Fibroblast of pulmonary artery (primary cell): ENCODE results near the gene EIF5A.

Experiments
- DNase-seq: peaks from one replicate; pipeline ENCODE4 v3.0.0-alpha.2; 2010; ENCODE audit warnings: low read depth
- H3K4me3 ChIP-seq: replicated peaks from 2 replicates; pipeline ENCODE4 v1.5.1; 2011; ENCODE audit warnings: low read depth, mild to moderate bottlenecking, control low read depth, low read length, moderate library complexity
- CTCF ChIP-seq: IDR thresholded peaks from 2 replicates; pipeline ENCODE4 v1.5.1; 2011; ENCODE audit warnings: mild to moderate bottlenecking, control low read depth, low read length, inconsistent platforms; ENCODE audit errors: missing control alignments

The EIF5A gene

GRCh38 chr17:7281074-7281952, 26.1 kb upstream of the EIF5A start, which contains the start of gene SLC2A4:
Gene SLC2A4 (plus strand): TSS chr17:7281718. CDS start chr17:7281935, 217 bp downstream.
- peak; percentile 95 for DNase-seq
- no peak for TF ChIP-seq CTCF
- H3K4me3 ChIP-seq, result peak within 1 kb of the TSS; percentile 51

- no peak for DNase-seq
- peak overlapping the region; percentile 51 for H3K4me3 ChIP-seq
- TF ChIP-seq CTCF, result no peak
Observed at GRCh38 chr17:7281953-7282751, 25.3 kb upstream of the EIF5A start.

GRCh38 chr17:7282752-7283321, 24.6 kb upstream of the EIF5A start:
- no peak for TF ChIP-seq CTCF
- H3K4me3 ChIP-seq, result no peak overlapping the region
- DNase-seq, result no peak

- no peak overlapping the region for H3K4me3 ChIP-seq
- TF ChIP-seq CTCF, result no peak
- no peak for DNase-seq
Observed at GRCh38 chr17:7283471-7284216, 23.8 kb upstream of the EIF5A start.

- H3K4me3 ChIP-seq, result no peak overlapping the region
- no peak for TF ChIP-seq CTCF
Observed at GRCh38 chr17:7284911-7285310, 22.5 kb upstream of the EIF5A start.

GRCh38 chr17:7285679-7286078, 21.7 kb upstream of the EIF5A start:
- DNase-seq, result no peak
- TF ChIP-seq CTCF, result no peak

More at GRCh38 chr17:7284911-7285310, 22.5 kb upstream of the EIF5A start:
- no peak for DNase-seq

More at GRCh38 chr17:7285679-7286078, 21.7 kb upstream of the EIF5A start:
- no peak overlapping the region for H3K4me3 ChIP-seq
